Activated naive CD8-positive, alpha-beta T cell treated with anti-CD3 and anti-CD28 coated beads, Interleukin-2, amount 50 U/mL, for 16 hours (primary cell): ENCODE data around the gene CYP4F12.
A peak's percentile ranks its signal among the peaks of the same experiment; 100 is the strongest.

ENCODE experiments used
- DNase-seq: peaks from one replicate; pipeline ENCODE4 v3.0.0-alpha.2; 2020; ENCODE audit warnings: low read depth, low spot score

The CYP4F12 gene

GRCh38 chr19:15672580-15673175, at the start of gene CYP4F12:
Gene CYP4F12 (plus strand): TSS chr19:15673087. CDS start chr19:15673530, 443 bp downstream.
- no peak for DNase-seq

- no peak for DNase-seq
These were observed 49.1 kb upstream of the CYP4F12 start for GRCh38 chr19:15623711-15624318.

- DNase-seq, result no peak
These were observed 44.5 kb upstream of the CYP4F12 start for GRCh38 chr19:15628236-15629002.

GRCh38 chr19:15629003-15629880, 43.6 kb upstream of the CYP4F12 start:
- peak; percentile 80 for DNase-seq

GRCh38 chr19:15631817-15632216, 41.1 kb upstream of the CYP4F12 start:
- no peak for DNase-seq

- DNase-seq, result no peak
These were observed 39.6 kb upstream of the CYP4F12 start for GRCh38 chr19:15633082-15633835.

GRCh38 chr19:15634105-15634504, 38.8 kb upstream of the CYP4F12 start:
- DNase-seq, result no peak

GRCh38 chr19:15635016-15635805, 37.7 kb upstream of the CYP4F12 start:
- DNase-seq, result no peak

- no peak for DNase-seq
These were observed 36.9 kb upstream of the CYP4F12 start for GRCh38 chr19:15636026-15636425.

- no peak for DNase-seq
These were observed 33.3 kb upstream of the CYP4F12 start for GRCh38 chr19:15639596-15639995.

- DNase-seq, result no peak
These were observed 32.5 kb upstream of the CYP4F12 start, which contains the start of gene CYP4F3 for GRCh38 chr19:15640294-15640903. Gene CYP4F3 (plus strand): TSS chr19:15640897. CDS start chr19:15641416, 519 bp downstream.

GRCh38 chr19:15640904-15641597, 31.8 kb upstream of the CYP4F12 start:
- DNase-seq, result no peak

GRCh38 chr19:15641901-15642491, 30.9 kb upstream of the CYP4F12 start:
- DNase-seq, result no peak

GRCh38 chr19:15642807-15643206, 30.1 kb upstream of the CYP4F12 start:
- DNase-seq, result no peak

GRCh38 chr19:15643387-15643786, 29.5 kb upstream of the CYP4F12 start:
- no peak for DNase-seq

- no peak for DNase-seq
These were observed 28.7 kb upstream of the CYP4F12 start for GRCh38 chr19:15644066-15644741.

- DNase-seq, result no peak
These were observed 28.1 kb upstream of the CYP4F12 start for GRCh38 chr19:15644816-15645215.

- no peak for DNase-seq
These were observed 23.4 kb upstream of the CYP4F12 start for GRCh38 chr19:15649526-15649925.
